Left lung (tissue), 10 donors: Measurements from ENCODE around the gene M1AP. TPM values are rescaled to one million over a fixed set of nuclear protein-coding genes. Genes with fewer than 3 reads are reported as not detected.
A peak's percentile ranks its signal among the peaks of the same experiment; 100 is the strongest.

Source experiments
- ATAC-seq: fragments of 200-7000 bp; cut with Tn5 transposase; one replicate; pipeline ENCODE4 v1.9.1; 2020; ENCODE audit warnings: moderate library complexity
- DNase-seq, 4 donors: peaks; one replicate each; pipeline ENCODE4 v3.0.0-alpha.2; 2013 to 2020
- H3K27ac ChIP-seq, 2 donors: fragments of 200-600 bp; sonication (generic) in 1 of 2; one replicate each; pipeline versions ENCODE4 v1.5.0 to v1.8.0; 2020 to 2021
- H3K27me3 ChIP-seq, 2 donors: fragments of 200-600 bp; sonication (generic) in 1 of 2; one replicate each; pipeline versions ENCODE4 v1.5.0 to v1.8.0; 2020 to 2021
- H3K36me3 ChIP-seq, 2 donors: fragments of 200-600 bp; sonication (generic) in 1 of 2; one replicate each; pipeline versions ENCODE4 v1.5.0 to v1.8.0; 2020 to 2021
- H3K4me1 ChIP-seq, 2 donors: fragments of 200-600 bp; one replicate each; pipeline ENCODE4 v1.8.0; 2021
- H3K4me3 ChIP-seq, 2 donors: fragments of 200-600 bp; sonication (generic) in 1 of 2; one replicate each; pipeline versions ENCODE4 v1.5.0 to v1.8.0; 2020 to 2021; ENCODE audit warnings: mild to moderate bottlenecking in 1 of 2
- H3K9me3 ChIP-seq, 2 donors: fragments of 200-600 bp; sonication (generic) in 1 of 2; one replicate each; pipeline versions ENCODE4 v1.5.0 to v1.8.0; 2020 to 2021
- intact Hi-C, 2 donors: fragments of 100-400 bp; cut with DNase I; formaldehyde crosslinking; loops; one replicate each; pipeline versions ENCODE4 v1.11.2 to v1.14.2; 2022
- polyA plus RNA-seq, 6 donors: library from polyadenylated mRNA; unstranded; fragments of 120-200 nt; gene quantifications; one replicate each; pipeline ENCODE4 v1.2.1, GENCODE V29; 2013; ENCODE audit not compliant: insufficient read length in 6 of 6
- total RNA-seq, 2 donors: library from RNA; stranded (reverse); fragmentation: NEBNext Ultra II Directional; extraction: Animal tissue kit (Norgen Biotek cat#: 25700); gene quantifications; one replicate each; pipeline ENCODE4 v1.2.1, GENCODE V29; 2021
- TF ChIP-seq, protein P1 (sequence below), 2 donors: fragments of 200-600 bp; sonication (generic) in 1 of 2; IDR thresholded peaks; one replicate each; pipeline versions ENCODE4 v1.5.0 to v1.8.0; 2021; ENCODE audit warnings: antibody characterized with exemption in 2 of 2
- donor health status: DM: no; HTN: yes; CAD: no.
- donor health status: DM: no; HTN: no; CAD: no.

The M1AP gene
- total and polyA plus RNA-seq, 8 donors: 0.14 to 1.1 (median 0.36) TPM

DNA sequence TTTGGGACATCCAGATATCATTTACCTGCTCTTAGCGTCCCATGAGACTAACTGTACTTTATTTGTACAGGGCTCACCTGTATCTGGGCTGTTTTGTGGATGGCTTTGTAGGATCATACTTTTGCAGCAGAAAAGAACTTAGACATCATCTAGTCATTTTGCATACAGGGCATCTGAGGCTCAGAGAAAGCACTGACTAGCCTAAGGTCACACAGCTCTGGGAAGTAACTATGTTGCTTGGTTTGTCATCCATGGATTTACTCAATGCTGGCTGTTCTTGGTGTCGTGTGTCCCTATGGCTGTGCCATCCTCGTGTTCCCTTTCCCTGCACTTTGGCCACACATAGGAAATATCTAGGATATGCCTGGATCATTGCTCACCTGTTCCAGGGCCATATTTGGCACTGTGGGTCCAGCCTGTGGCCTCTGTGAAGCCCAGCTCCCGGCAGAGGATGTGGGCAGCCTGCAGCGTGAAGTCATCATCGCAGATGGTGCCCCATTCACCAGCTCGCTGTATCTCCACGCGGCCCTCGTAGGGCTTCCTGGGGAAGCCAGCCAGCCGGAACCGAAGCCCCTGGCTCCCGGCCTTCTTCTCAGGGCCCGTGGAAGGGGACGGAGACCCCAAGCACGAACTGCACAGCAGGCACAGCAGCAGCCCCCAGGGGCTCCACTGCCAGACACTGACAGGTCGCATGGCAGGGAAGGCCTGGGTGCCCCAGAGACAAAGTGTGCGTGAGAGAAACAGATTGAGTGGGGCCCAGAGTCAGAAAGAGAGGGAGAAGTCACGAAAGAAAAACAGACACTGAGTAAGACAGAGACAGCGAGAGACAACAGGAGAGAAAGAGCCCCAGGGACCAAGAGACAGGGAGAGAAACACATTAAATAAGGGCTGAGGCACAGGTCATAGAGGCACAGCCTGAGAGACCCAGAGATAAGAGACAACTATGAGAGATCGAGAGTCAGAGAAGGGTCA is 95.9 kb downstream of the M1AP start:
- Histone ChIP-seq H3K4me1 (peaks cover 13 to 57% of the 10 kb centered on the region in 2 donors), H3K27me3 (no peaks in the 10 kb centered on the region), H3K27ac (no peak overlapping the region), H3K4me3 (no peak overlapping the region), H3K36me3 (peaks cover 0 to 11% of the 10 kb centered on the region in 2 donors), H3K9me3 (no peaks in the 10 kb centered on the region)
- DNase-seq: no peak
- no peak for ATAC-seq
- intact Hi-C loops: no loop called here
- TF ChIP-seq, protein P1, sequence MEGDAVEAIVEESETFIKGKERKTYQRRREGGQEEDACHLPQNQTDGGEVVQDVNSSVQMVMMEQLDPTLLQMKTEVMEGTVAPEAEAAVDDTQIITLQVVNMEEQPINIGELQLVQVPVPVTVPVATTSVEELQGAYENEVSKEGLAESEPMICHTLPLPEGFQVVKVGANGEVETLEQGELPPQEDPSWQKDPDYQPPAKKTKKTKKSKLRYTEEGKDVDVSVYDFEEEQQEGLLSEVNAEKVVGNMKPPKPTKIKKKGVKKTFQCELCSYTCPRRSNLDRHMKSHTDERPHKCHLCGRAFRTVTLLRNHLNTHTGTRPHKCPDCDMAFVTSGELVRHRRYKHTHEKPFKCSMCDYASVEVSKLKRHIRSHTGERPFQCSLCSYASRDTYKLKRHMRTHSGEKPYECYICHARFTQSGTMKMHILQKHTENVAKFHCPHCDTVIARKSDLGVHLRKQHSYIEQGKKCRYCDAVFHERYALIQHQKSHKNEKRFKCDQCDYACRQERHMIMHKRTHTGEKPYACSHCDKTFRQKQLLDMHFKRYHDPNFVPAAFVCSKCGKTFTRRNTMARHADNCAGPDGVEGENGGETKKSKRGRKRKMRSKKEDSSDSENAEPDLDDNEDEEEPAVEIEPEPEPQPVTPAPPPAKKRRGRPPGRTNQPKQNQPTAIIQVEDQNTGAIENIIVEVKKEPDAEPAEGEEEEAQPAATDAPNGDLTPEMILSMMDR (IDR thresholded peaks at IDR 0.05): no peak

DNA sequence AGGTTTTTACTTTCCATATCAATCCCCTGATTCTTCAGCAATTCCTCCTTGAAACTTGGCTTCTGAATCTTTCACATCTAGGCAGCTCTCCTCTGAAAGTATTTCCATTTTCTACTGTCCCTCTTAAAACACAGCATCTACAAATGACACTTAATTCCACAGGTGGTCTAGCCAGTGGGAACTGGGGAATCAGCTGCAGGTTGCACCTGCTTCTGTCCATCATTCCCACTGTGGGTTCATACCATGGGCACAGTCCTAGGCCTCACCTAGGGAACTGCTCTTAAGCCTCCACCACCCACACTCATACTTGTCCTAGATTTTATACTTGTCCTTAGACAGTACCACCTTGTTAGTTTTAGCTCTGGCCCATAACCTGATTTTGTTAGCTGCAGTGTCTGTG is 96.6 kb downstream of the M1AP start:
- TF ChIP-seq, protein P1 (IDR thresholded peaks at IDR 0.05): no peak
- Histone ChIP-seq H3K36me3 (peaks cover 0 to 5% of the 10 kb centered on the region in 2 donors), H3K9me3 (no peaks in the 10 kb centered on the region), H3K4me3 (no peak overlapping the region), H3K4me1 (peaks cover 13 to 50% of the 10 kb centered on the region in 2 donors), H3K27ac (no peak overlapping the region), H3K27me3 (no peaks in the 10 kb centered on the region)
- intact Hi-C loops: no loop called here
- ATAC-seq (no peak), DNase-seq (no peak)

DNA sequence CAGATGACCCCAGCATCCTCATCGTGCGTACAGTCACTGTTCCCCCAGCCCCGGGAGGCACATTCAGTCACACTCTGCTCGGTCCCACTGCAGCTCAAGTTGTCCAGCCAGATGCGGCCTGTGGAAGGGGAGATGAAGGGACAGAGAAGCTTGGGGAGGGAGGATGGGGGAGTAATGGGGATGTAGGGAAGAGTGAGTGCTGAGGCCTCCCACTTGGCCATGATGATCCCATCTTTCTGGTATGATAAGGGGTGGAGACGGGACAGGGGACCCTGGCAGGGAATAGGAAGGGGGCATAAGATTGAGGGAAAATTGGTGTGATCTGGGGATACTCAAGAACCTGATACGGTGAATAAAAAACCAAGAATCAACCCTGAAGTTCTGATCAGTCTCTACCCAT is 97.9 kb downstream of the M1AP start:
- H3K27me3 ChIP-seq: no peaks in the 10 kb centered on the region
- ATAC-seq (no peak), DNase-seq (no peak)
- H3K36me3 ChIP-seq: no peaks in the 10 kb centered on the region
- TF ChIP-seq, protein P1 (IDR thresholded peaks at IDR 0.05): no peak
- H3K27ac ChIP-seq: no peak overlapping the region
- H3K9me3 ChIP-seq: no peaks in the 10 kb centered on the region
- intact Hi-C loops: no loop called here
- peaks cover 10 to 37% of the 10 kb centered on the region in 2 donors for H3K4me1 ChIP-seq
- no peak overlapping the region for H3K4me3 ChIP-seq

DNA sequence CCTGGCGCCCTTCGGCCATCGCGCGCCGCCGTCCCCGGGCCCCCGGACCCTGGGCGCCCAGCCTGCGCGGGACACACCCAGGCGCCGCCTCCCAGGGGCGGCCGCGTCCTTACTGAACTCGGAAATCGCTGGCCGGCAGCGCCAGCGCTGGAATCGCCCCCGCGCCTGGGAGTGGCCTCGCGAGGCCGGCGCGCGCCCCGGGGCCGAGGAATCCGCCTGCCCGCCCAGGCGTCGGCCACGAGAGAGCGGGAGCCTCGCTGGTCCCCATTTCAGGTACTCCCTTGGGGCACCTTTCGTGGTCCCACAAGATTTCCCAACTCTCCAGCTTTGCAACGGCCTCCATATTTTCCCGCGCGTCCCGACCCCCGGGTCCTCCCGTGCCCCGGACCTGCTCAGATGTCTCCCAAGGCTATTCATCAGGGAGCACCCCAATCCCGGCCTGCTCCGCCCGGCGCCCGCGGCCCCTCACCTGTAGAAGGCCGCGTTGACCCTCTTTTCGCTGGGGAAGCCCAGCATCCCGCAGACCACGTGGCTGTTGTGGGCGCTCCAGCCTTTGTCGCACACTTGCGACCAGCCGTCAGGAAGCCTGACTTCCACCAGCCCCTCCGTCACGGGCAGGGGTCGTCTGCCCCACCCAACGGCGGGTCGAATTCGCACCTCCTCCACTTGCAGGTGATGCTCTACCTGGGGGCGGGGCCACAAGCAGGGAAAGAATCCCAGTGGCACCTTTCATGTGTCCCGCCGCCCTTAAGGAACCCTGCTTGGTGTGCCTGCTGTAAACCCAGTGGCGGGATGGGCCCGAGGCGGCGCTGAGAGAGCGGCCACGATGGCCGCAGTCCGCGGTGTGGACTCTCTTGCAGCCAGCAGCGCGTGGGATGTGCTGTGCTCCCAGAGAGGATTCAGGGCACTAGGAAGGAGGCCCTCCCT is 99.0 kb downstream of the M1AP start:
- Histone ChIP-seq H3K9me3 (no peaks in the 10 kb centered on the region), H3K27ac (peak overlapping the region; percentile 30 to 50), H3K4me1 (peaks cover 8 to 34% of the 10 kb centered on the region in 2 donors), H3K36me3 (no peaks in the 10 kb centered on the region), H3K4me3 (peak overlapping the region; percentile 59 to 60), H3K27me3 (no peaks in the 10 kb centered on the region)
- peak; percentile 91 for ATAC-seq
- intact Hi-C loops: no loop called here
- DNase-seq: peak in 3 of 4 donors; percentile 72 to 92 (median 74)
- TF ChIP-seq, protein P1 (IDR thresholded peaks at IDR 0.05): no peak
